GM18873 (cell line): ENCODE measurements around the gene CIITA.
A peak's percentile ranks its signal among the peaks of the same experiment; 100 is the strongest.
"Not testable (repeated sequence)": the region's sequence is repeated elsewhere in the genome, so short reads cannot be mapped to it uniquely, and the experiment has no call there.

Experiments
- ATAC-seq: cut with Tn5 transposase; IDR thresholded peaks from one replicate; pipeline ENCODE4 v1.9.1; 2021; ENCODE audit warnings: mild to moderate bottlenecking, moderate library complexity, moderate number of reproducible peaks; ENCODE audit not compliant: unreplicated experiment, low FRiP score

CIITA gene

DNA sequence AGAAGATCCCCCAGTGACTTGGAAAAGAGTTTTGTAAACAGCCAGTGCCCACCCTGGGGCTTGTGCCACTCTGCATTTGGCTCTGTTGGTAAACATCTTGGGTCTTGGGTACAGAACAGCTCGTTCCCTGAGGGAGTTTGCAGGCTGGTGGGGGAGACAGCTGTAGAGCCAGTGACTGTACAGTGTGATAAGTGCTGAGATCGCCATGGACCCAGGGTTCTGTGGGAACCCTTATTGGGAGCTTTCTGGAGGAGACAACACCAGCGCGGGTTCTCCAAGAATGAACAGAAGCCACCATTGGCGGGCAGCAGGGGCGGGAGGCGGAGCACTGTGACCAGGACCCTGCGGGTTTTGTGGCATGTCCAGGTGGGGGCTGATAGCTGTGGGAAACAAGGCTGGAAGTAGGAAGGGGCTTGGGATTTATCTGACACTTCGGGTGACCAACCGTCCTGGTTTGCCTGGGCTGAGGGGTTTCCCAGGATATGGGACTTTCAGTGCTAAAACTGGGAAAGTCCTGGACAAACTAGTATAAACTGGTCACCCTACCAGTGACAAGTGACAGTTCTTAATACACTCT lies 70.3 kb downstream of the CIITA start:
- no peak for ATAC-seq

DNA sequence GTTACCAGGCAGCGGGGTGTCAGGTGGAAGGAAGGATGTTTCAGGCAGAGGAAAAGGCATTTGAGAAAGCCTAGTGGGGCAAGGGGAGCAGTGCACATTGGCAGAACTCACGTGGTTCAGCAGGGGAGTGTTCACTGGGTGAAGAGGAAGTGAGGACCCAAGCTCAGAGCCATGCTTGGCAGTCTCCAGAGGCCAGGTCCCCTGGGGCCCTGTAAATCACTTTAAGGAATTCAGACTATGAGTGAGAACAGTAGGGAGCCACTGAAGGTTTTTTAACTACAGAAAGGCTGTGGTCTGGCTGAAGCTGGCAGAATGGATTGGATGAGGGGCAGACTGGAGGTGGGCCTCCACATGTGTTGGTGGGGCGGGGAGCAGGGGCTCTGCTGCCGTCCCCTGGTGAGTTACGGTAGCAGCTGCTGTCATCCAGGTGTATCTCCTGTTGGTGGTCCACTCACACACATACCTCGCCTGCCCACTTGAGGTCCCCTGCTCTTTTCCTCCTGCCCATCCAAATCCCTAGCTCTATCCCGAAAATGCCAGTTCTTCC lies 72.5 kb downstream of the CIITA start:
- ATAC-seq: peak; percentile 67

DNA sequence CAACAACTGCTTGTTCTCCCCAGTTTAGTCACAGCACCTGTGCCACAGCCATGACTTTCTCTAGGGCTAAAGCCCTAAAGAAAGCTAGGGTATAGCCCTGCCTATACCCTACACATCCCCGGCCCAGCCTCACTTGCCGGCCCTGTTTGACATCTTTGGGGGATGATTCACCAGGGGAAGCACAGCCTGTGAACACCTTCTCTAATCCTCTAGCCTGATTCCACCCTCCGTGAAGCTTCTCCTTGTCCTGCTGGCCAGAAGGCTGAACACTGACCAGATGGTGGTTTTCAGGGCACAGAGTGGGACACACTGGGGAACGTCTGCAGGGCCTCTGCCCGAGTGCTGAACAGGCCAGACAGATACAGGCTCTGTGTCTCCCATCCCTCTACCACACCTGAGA lies 73.4 kb downstream of the CIITA start:
- no peak for ATAC-seq

DNA sequence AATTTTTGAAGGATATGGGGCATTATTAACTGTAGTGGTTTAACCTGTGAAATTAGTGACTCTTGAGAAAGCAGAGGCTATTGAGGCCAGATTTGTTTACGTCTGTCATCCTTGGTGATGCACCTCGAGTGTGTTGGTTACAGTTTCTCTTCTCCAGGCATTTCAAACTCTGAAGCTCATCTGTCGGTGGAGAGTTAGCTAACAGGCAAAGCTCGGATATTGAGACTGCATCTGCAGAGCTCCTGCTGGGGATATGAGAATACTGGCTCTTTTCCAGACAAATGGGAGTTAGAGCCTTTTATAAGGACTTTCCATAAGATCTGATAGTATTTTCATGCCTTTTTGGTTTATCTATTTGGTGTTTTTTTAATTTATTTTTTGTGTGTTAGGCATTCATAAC lies 74.0 kb downstream of the CIITA start:
- ATAC-seq: no peak

DNA sequence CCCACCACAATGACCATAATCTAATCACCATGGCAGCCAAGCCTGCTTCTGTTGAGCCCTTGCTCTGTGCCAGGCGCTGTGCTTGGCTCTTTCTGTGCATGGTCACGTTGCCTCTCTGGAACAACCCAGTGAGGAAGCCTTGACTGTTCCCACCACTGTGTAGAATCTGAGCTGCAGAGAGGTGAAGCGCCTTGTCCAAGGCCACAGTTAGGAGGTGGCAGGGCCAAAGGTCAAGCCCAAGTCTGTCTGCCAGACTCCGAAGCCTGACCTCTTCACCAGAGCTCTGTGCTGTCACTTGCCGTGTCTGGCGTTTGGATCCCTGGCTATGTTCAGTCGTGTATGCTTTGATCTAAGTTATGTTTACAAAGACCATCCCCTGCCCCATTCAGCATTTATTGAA lies 77.9 kb downstream of the CIITA start:
- no peak for ATAC-seq

DNA sequence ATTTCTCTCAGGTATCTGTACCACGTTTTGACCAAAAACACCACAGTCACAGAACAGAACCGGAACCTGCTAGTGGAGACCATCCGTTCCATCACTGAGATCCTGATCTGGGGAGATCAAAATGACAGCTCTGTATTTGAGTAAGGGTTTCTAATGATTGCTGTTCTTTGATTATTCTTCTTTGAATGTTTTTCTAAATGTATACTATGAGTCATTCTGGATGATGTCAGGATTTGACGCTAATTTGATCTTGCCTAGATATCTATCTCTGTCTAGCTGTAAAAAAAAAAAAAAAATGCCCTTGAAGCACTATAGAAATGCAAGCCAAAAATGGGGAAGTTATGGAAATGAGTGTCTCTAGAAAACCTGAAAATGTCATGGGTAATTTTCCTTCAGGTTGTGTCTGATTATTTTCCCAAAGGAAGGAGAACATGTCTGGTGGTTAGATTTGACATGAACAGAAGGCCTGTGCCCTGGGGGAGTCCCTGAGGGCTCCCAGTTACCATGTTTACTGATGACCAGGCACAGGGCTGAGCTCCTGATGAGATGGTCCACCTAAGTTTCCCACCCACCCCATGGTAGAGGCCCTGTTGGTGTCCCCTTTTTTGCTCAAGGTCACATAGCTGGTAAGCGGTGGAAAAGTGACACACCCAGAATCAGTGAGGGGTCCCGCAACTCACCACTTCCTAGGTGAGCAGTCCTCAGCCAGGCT lies 80.9 kb downstream of the CIITA start:
- ATAC-seq: no peak

DNA sequence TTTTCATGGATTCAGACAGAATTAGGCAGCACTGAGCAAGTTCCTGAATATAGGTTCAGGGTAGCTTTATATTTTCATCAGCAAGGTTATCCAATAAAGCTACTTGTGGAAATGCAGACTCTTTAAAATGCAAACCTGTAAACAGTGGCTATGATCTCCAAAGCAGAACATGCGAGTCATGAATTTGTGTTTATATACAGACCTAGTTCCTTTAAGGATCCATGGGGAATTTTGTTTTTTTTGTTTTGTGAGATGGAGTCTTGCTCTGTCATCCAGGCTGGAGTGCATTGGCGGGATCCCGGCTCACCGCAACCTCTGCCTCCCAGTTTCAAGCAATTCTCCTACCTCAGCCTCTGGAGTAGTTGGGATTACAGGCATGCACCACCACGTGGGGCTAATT lies 82.2 kb downstream of the CIITA start:
- no peak for ATAC-seq

DNA sequence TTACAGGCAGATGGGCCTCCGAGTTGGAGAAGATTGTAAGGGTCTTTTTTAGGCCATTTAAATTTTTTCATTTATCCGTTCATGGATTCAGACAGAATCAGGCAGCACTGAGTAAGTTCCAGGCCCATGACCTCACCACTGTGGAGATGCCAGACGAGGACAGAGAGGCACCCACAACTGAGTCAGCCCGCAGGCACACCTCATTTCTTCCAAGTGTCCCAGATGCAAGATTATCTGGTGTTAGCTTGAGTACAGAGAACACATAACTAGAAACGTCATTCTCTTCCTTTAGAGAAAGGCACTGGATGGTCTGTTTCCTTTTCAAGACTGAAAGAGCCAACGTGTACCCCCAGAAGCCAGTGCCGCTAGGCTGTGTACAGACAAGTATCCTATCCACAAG lies 84.2 kb downstream of the CIITA start:
- no peak for ATAC-seq

DNA sequence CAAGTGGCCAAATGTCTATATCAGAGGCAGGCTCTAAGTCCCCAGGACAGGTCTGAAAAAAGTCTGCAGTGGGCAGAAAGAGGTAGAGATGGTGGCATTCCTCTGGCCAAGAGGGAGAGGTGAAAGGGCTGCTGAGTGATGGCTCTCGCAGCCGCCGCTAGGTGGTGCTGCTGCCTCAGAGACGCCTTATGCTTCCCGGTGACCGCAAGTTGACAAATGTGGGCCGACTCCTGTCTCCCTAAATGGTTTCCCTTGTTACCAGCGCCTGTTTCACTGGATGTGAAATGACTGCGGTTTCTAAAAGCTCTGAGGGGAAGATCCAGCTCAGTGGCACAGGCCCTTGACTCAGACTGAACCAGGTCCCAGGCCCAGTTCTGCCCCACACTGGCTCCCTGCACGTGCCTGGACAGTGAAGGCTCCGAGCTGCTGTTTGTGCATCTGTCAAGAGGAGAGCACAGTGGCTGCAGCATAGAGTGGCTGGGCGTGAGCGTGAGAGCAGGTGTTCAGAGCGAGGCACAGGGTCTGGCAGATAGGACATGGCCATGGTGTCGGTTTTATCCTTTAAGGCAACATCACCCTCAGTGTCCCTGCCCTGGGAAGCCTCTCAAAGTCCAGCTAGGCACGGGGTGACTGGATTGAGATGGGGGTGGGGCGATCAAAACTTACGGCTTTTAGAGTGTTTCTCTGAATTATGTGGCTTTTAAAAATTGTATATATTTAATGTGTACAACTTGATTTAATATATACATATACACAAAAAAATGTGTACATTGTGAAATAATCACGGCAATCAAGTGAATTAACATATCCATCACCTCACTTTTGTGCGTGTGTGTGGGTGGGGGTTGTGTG lies 87.3 kb downstream of the CIITA start:
- no peak for ATAC-seq

DNA sequence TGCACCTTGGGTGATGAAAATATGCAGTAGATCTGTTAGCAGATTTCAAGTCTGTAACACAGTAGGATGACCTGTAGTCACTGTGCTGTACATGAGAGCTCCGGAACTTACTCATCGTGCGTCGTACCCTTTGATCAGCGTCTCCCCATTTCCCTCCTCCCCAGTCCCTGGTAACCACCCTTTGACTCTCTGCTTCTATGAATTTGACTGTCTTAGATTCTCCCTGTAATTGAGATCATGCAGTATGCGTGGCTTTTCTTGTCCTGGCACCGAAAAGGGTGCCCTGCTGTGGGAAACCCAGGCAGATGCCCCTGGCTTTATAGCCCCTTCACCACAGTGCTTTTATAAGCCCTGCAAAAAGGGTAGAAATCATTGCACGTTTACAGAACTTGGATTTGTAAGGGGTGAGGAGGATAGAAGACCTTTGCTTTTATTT lies 87.9 kb downstream of the CIITA start:
- ATAC-seq: no peak

DNA sequence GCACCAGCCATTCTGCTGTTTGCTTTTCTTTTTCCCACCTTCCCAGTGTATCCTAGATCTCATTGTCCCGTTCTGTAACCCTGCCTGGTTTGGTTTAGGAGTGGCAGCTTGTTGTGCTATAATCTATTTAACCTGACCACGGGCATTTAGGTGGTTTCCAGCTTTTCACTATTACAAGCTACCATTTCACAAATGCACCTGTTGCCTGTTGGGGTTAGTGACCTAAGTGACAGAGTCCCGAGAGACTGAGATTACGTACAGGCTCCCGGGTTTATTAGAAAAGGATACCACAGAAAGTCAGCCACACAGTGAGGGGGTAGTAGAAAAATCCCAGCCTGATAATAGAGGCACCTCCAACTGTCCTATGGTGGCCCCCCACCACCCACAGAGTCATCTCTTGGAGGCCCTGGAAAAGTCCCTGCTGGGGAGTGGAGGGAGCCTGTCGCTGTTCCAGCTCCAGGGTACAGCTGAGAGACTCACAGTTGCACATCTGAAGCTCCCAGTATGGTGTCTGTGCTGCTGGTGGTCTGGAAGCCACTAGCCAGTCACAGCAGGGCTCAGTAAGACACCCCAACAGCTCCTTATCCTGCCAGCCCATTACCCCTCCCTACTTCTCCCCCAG lies 88.5 kb downstream of the CIITA start:
- ATAC-seq: peak; percentile 51

DNA sequence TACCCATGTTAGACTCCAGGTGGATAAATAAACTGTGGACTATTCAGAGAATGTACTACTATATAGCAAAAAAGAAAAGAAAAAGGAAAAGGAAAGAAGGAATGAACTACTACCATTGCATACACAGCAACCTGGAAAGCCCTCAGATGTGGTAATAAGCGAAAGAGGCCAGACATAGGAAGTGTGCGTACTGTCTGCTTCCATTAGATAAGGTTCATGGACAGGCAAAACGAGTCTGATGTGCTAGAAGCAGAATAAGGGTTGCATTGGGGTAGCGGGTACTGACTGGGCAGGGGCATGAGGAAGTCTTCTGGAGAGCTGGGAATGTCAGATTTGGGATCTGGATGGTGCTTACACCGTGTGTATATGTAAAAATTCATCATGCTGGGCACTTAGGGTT lies 89.1 kb downstream of the CIITA start:
- ATAC-seq: no peak

DNA sequence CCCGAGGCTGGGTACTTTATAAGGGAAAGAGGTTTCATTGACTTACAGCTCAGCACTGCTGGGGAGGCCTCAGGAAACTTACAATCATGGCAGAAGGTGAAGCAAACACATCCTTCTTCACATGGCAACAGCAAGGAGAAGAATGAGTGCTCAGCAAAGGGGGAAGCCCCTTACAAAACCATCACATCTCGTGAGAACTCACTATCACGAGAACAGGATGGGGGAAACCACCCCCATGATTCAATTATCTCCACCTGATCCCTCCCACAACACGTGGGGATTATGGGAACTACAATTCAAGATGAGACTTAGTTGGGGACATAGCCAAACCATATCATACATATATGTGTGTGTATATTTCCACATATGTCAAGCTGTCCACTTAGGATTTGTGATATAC lies 89.6 kb downstream of the CIITA start:
- not testable (repeated sequence) for ATAC-seq

DNA sequence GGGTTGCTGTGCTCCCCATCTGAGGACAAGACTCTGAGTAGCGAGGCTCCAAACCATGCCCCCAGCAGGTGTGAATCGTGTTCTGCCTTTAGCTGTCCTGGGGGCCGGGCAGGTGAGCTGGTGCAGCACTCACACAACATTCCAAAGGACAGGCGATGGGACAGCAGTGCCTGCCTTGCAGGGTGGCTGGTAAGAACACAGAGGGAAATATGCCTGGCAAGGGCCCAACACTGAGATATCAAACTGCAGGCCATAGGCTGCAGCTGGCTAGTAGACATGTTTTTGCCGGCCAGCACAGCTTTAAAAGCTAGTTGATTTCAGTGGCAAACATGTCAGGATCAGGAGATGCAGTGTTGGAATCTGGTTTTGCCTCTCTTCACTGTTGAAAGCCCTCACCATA lies 91.0 kb downstream of the CIITA start:
- no peak for ATAC-seq

DNA sequence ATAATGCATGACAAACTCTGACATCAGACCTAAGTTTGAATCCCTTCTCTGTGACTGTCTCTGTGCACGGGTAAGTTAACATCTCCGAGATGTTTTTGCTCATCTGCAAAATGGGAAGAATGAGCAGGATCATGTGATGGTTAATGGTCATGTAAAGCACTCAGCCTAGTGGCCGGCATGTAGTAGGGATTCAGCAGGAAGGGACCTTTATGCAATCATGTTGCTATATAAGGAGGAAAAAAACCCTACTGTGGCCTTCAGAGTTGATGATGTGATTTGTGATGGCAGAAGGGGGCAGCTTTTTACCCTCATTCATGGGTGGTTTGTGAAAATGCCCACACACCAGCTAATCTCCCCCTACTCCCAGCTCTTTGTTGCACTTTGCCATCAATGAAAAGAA lies 91.5 kb downstream of the CIITA start:
- ATAC-seq: no peak

DNA sequence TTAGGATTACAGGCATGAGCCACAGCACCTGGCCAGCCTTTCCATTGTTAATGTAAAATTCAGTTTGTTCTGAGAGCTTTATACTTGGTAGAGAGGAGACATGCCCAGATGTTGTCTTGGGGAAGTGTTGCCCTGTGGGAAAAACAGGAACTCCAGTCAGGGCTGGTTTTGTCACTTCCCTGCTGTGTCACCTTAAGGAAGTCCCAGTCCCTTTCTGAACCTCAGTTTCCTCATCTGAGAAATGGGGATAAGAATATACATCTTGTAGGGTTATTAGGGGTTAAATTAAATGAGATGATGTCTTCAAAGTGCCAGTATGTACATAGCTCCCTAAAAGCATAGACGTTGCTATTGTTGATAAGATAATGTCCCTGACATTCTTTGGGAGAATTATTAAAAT lies 92.6 kb downstream of the CIITA start:
- no peak for ATAC-seq

DNA sequence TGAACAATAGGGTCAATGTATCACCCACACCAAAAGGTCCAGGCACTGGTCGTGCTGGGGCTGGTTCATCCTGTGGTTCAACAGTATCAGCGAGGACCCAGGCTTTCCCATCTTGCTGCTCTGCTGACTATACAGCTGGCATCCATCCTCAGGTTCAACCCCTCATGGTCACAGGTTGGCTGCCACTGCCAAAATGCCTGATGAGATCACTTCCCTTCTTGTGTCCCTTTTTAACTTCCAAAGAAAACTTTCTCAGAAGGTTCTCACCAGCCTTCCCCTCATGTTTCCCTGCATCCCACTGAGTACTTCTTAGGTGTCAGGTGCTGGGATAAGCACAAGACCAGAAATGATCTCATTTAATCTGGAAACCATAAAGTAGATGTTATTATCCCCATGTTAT lies 93.1 kb downstream of the CIITA start:
- ATAC-seq: no peak

DNA sequence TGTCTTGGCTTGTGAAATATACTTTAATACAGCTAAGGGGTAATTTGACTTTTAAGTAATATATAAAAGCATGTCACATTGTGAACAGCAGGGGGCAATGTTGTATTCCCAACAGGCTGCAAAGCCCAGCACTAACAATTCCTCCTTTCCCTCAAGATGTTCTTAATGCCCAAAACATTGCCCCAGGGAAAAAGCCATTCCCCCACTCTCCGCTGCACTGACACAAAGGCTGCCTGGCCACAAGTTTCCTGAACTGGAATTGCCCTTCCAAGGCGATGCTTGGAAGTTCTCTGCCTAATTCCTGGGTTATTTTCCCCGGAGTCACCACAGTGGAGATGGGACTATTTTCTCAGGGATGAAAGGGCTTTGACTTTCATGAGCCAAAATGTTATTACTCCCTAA lies 94.6 kb downstream of the CIITA start:
- no peak for ATAC-seq

DNA sequence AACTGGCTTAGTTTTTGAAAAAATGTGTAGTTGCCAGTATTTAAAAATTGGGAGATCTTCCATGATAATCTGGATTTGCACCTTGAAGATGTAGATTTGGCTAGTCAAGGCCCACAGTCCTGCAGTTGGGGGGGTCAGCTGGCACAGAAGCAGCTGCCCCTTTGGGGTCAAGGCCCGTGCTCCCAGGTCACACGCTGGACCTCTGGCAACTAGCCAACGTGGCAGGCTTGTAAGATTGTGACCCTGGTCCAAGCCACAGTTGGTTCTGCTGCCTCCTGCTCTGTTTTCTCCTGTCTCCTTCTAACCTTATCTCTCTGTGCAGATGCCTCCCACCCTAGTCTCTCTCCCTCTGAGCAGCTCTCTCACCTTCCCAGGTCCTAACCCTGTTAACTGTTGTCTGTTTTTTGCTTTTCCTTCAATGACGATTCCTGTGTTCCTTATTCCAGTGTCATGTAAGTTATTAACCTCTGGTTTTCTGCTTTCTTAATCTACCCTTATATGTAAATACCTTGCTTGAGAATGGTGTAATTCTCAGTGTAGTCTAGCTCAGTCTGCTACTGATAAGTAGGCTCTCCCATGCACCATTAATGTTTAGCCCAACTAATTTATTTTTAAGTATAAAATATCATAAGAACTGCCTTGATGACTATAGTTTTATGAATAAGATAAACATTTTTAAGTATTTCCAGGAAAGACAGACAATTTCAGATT lies 95.3 kb downstream of the CIITA start:
- no peak for ATAC-seq

DNA sequence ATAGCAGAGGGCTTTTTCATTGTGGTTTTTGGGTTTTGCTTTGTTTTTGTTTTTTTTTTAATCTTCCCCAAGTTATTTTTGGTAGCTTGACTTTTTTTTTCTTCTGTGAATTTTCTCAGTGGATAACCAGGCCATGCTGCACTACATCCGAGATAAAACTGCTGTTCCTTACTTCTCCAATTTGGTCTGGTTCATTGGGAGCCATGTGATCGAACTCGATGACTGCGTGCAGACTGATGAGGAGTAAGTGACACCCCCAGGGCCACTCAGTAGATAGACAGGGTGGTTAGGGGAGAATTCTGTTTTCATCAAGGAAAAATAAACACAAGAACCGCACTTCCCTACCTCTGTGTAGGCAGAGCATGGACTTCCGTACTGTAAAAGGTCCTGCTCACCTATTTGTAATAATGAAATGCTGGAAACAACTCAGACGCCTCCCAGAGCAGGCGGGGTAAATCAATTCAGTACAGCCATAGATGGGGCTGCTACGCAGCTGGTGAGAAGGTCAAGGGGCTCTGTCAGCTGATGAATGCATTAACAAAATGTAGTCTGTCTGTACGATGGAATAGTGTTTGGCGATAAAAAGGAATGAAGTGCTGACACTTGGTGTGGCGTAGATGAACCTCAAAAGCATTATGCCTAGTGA lies 95.9 kb downstream of the CIITA start:
- no peak for ATAC-seq
